Small intestine (tissue), 7 donors: ENCODE measurements around the gene TNIK. TPM values are rescaled to one million over a fixed set of nuclear protein-coding genes. Genes with fewer than 3 reads are reported as not detected.

ENCODE experiments used
- DNase-seq, 2 donors: peaks; one replicate each; pipeline versions ENCODE4 v3.0.0 to v3.0.0-alpha.2; 2013
- FAIRE-seq: peaks from 2 replicates; lab custom pipeline; 2012; peaks lifted over from hg19 to GRCh38; lab: Jason Lieb, UNC
- H3K27ac ChIP-seq, 3 donors: one replicate each; pipeline ENCODE4 v1.5.1; 2013; ENCODE audit warnings: low read length in 2 of 3, mild to moderate bottlenecking in 2 of 3, control low read depth in 1 of 3, inconsistent platforms in 1 of 3, low read depth in 1 of 3, moderate library complexity in 1 of 3
- H3K27me3 ChIP-seq, 3 donors: one replicate each; pipeline ENCODE4 v1.6.1; 2013; ENCODE audit warnings: low read length in 3 of 3, inconsistent platforms in 1 of 3; ENCODE audit not compliant: control insufficient read depth in 3 of 3, insufficient read depth in 3 of 3
- H3K36me3 ChIP-seq, 3 donors: one replicate each; pipeline ENCODE4 v1.6.1; 2013; ENCODE audit warnings: low read length in 3 of 3, inconsistent platforms in 1 of 3, low read depth in 1 of 3, mild to moderate bottlenecking in 1 of 3, moderate library complexity in 1 of 3; ENCODE audit not compliant: control insufficient read depth in 3 of 3, insufficient read depth in 2 of 3
- H3K4me1 ChIP-seq, 3 donors: one replicate each; pipeline ENCODE4 v1.6.1; 2013; ENCODE audit warnings: low read length in 2 of 3, inconsistent platforms in 1 of 3, low read depth in 1 of 3, mild to moderate bottlenecking in 1 of 3, moderate library complexity in 1 of 3; ENCODE audit not compliant: control insufficient read depth in 3 of 3, insufficient read depth in 2 of 3
- H3K4me3 ChIP-seq, 3 donors: one replicate each; pipeline ENCODE4 v1.5.1; 2013; ENCODE audit warnings: low read length in 3 of 3, control low read depth in 1 of 3, inconsistent platforms in 1 of 3, low read depth in 1 of 3, mild to moderate bottlenecking in 1 of 3, moderate library complexity in 1 of 3
- H3K9me3 ChIP-seq, 2 donors: one replicate each; pipeline ENCODE4 v1.6.1; 2013; ENCODE audit warnings: low read depth in 1 of 2, low read length in 1 of 2; ENCODE audit not compliant: control insufficient read depth in 2 of 2, insufficient read depth in 1 of 2
- WGBS, 3 donors: extraction: QIAGEN DNeasy Blood & Tissue Kit; methylation state at CpG; one replicate each; pipeline ENCODE4 v1.1.7; 2013; 5-methylcytosine and 5-hydroxymethylcytosine counted together
- polyA plus RNA-seq, 4 donors: library from polyadenylated mRNA; stranded (reverse) in 3 of 4; unstranded in 1 of 4; fragments of 200-250 nt in 3 of 4; fragments of 120-200 nt in 1 of 4; gene quantifications; one replicate each; pipeline versions ENCODE4 v1.2.1 to v1.2.3, GENCODE V29; 2013
- donor health status: healthy with polysubstance abuse.
- donor health status: control.
- donor health status: control.
- donor health status: Bipolar disorder and iron deficiency.
- donor health status: healthy.

Gene TNIK
- polyA plus RNA-seq, 4 donors: 14.9 to 38.7 (median 27.5) TPM

DNA sequence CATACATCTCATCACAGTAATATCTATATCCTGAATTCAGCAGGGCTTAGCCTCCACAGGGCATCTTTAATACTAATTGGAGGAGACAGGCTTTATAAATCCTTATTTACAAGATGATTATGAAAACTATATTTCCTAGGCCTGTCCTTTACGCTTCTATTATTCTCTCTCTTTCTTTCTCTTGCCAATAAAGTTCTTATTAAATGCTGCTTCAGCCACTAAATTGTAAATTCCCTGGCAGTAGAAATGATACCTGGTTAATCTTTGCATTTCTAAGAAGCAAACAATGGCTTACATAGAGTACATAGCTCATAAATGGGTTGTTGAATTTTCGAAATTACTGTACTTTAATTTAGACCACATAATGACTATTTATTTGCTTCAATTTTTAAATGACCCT is 43.5 kb downstream of the TNIK start:
- Histone ChIP-seq H3K36me3 (no peaks in the 10 kb centered on the region), H3K4me1 (peaks cover 0 to 5% (median 2%) of the 10 kb centered on the region in 3 donors), H3K4me3 (no peak overlapping the region), H3K27me3 (no peaks in the 10 kb centered on the region), H3K27ac (no peak overlapping the region), H3K9me3 (no peaks in the 10 kb centered on the region)
- DNase-seq: no peak
- 78 to 86% (median 79%) methylated on average over 2 of the region's 2 CpGs for WGBS, 3 donors
- no peak for FAIRE-seq

DNA sequence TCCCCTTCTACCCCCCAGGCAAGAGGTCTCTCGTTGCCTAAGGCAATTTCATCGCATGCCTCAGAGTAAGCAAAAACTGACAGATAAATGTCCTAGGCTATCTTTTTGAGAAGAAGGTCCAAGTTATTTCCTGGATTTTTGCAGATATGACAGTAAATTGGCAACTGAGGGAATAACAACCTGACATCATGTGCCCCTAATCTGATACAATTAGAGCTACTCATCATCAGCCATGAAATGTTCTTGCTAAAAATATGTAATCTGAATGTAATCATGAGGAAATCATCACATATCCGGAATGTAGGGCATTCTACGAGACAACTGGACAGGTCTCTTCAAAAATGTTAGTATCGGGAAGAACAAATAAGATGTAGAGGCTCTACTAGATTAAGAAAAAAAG is 44.1 kb downstream of the TNIK start:
- no peaks in the 10 kb centered on the region for H3K36me3 ChIP-seq
- H3K4me3 ChIP-seq: no peak overlapping the region
- H3K9me3 ChIP-seq: no peaks in the 10 kb centered on the region
- DNase-seq: no peak
- no peaks in the 10 kb centered on the region for H3K27me3 ChIP-seq
- WGBS, 3 donors: 85 to 97% (median 96%) methylated on average over 5 of the region's 5 CpGs
- H3K4me1 ChIP-seq: peaks cover 0 to 5% (median 2%) of the 10 kb centered on the region in 3 donors
- H3K27ac ChIP-seq: no peak overlapping the region
- FAIRE-seq: no peak

DNA sequence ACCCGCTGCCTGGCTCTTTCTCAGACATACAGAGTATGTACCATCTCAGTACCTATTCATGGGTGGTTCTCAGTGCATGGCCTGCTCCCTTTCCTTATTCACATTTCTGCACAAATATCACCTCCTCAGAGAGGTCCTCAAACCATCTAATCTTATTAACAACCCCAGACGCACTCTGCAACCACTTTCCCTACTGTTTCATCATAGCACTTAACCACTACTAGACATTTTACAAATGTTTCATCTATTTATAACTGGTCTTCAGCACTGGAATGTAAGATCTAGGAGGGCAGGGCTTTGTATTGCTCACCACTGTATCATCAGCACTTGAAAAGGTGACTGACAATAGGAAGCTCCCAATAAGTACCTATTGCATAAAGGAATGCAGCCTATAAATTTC is 45.1 kb downstream of the TNIK start:
- 86 to 95% (median 94%) methylated on average over 2 of the region's 2 CpGs for WGBS, 3 donors
- Histone ChIP-seq H3K27me3 (no peaks in the 10 kb centered on the region), H3K9me3 (no peaks in the 10 kb centered on the region), H3K4me1 (peaks cover 0 to 3% (median 2%) of the 10 kb centered on the region in 3 donors), H3K4me3 (no peak overlapping the region), H3K36me3 (no peaks in the 10 kb centered on the region), H3K27ac (no peak overlapping the region)
- DNase-seq (no peak), FAIRE-seq (no peak)

DNA sequence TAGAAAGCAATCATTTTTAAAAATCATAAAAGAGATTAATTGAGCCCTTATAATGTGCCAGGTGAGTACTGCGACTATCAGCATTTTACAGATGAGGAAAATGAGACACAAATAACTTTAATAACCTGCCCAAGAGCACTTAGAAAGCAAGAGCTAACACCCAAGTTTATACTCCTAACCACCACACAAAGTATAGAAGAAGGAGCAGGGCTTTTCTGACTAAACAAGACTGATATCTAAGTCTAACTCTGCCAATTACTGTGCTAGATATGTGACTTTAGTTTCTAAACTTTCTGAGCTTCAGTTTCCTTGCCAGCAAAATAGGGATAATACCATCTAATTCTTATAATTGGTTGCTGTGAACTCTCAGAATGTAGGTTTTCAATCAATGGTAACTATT is 47.7 kb downstream of the TNIK start:
- DNase-seq (no peak), FAIRE-seq (no peak)
- no peaks in the 10 kb centered on the region for H3K27me3 ChIP-seq
- no peak overlapping the region for H3K27ac ChIP-seq
- WGBS, 3 donors: 45 to 73% (median 70%) methylated on average over 1 of the region's 1 CpG
- no peaks in the 10 kb centered on the region for H3K9me3 ChIP-seq
- H3K4me1 ChIP-seq: peaks cover 0 to 2% (median under 1%) of the 10 kb centered on the region in 3 donors
- no peak overlapping the region for H3K4me3 ChIP-seq
- no peaks in the 10 kb centered on the region for H3K36me3 ChIP-seq

DNA sequence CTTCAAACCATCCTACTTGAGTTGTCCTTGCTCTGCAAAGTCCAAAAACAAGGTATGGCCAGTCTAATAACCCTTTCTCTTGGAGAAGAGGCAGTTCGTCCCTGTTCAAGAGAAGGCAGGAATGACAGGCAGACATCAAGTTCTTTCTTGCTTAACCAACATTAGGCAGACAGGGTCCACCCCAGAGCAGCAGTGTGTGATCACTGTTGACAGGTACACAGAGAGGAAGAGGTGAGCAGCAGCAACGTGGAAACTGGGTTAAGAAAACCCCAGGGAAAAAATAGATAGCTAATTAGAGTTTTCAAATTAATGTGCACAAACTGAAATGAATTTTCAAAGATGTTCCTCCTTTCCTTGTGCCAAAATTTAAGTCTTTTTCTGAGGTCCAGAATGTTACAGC is 48.2 kb downstream of the TNIK start:
- Histone ChIP-seq H3K4me3 (no peak overlapping the region), H3K27me3 (no peaks in the 10 kb centered on the region), H3K4me1 (peaks cover 0 to 3% (median 0%) of the 10 kb centered on the region in 3 donors), H3K36me3 (no peaks in the 10 kb centered on the region), H3K9me3 (no peaks in the 10 kb centered on the region), H3K27ac (no peak overlapping the region)
- 52 to 67% (median 57%) methylated on average over 2 of the region's 2 CpGs for WGBS, 3 donors
- DNase-seq (no peak), FAIRE-seq (no peak)

DNA sequence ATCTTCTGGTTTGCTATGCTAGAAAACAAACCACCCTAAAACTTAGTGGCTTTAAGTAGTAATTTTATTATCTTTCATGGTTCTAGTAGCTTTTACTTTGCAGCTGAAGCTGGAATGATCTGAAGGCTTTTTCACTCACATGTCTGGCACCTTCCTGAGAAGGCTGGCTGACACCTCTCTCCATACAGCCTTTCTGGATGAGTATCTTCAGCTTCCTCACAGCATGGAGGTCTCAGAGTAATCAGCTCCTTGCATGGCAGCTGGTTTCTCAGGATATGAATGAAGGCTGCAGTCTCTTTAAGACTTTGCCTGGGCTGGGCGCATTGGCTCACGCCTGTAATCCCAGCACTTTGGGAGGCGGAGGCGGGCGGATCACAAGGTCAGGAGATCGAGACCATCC is 50.0 kb downstream of the TNIK start:
- H3K9me3 ChIP-seq: no peaks in the 10 kb centered on the region
- WGBS, 3 donors: 95 to 96% (median 95%) methylated on average over 6 of the region's 6 CpGs
- peaks cover 0 to 7% (median 0%) of the 10 kb centered on the region in 3 donors for H3K4me1 ChIP-seq
- no peaks in the 10 kb centered on the region for H3K27me3 ChIP-seq
- DNase-seq: no peak
- no peak overlapping the region for H3K27ac ChIP-seq
- no peaks in the 10 kb centered on the region for H3K36me3 ChIP-seq
- H3K4me3 ChIP-seq: no peak overlapping the region
- FAIRE-seq: no peak

DNA sequence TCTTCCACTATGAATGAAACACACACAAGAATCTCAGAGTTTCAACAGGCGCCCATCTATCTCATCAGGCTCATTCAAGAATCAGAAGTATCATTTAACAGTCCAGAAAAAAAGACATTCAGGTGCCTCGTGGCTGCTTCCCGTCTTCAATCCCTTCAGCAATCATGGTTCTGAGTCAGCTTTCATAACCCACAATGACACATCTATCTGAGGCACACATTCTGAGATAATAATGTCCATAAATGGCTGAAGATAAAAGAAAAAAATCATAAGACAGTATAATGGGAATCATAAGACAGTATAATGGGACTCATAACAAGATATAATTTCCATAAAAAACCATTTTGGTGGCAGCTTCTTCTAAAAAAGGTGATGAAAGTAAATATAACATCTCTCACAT is 52.4 kb downstream of the TNIK start:
- H3K4me3 ChIP-seq: no peak overlapping the region
- H3K27ac ChIP-seq: peak overlapping the region in 1 of 3 donors; percentile 53
- peaks cover 0 to 2% (median 0%) of the 10 kb centered on the region in 3 donors for H3K36me3 ChIP-seq
- no peaks in the 10 kb centered on the region for H3K9me3 ChIP-seq
- DNase-seq: peak in 1 of 2 donors; percentile 36
- no peaks in the 10 kb centered on the region for H3K27me3 ChIP-seq
- H3K4me1 ChIP-seq: peaks cover 0 to 19% (median 0%) of the 10 kb centered on the region in 3 donors
- no peak for FAIRE-seq
- 52 to 65% (median 57%) methylated on average over 3 of the region's 3 CpGs for WGBS, 3 donors

DNA sequence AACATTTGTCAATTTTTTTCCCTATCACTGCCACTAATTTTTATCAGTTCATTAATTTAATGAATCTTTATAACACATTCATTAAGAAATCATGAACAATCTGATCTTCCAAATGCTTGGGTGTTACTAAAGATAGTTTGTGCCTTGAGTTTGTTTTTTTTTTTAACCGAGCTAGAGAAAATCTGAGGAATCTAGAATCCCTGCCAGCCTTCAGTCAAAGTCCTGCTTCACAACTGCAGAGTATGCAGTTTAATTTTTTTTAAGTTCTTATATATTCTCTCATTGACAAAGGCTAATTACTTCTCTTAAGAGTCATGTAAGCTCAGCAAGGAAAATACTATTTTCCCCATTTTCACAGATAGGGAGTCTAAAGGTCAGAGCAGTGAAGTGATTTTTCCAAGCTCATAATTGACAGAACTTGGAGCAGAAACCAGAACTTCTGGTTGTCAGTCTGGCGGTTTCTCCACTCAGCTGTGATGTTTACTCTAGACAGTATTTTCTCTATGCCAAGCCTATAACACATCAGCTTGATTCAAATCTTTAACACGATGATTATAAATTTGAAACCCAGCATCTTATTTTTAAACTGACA is 55.7 kb downstream of the TNIK start:
- FAIRE-seq: no peak
- Histone ChIP-seq H3K36me3 (peaks cover 0 to 2% (median 0%) of the 10 kb centered on the region in 3 donors), H3K27ac (peak overlapping the region in 1 of 3 donors; percentile 61), H3K4me1 (peaks cover 0 to 19% (median 0%) of the 10 kb centered on the region in 3 donors), H3K9me3 (no peaks in the 10 kb centered on the region), H3K27me3 (no peaks in the 10 kb centered on the region), H3K4me3 (no peak overlapping the region)
- 18 to 32% (median 19%) methylated on average over 3 of the region's 3 CpGs for WGBS, 3 donors
- peak in 1 of 2 donors; percentile 74 for DNase-seq

DNA sequence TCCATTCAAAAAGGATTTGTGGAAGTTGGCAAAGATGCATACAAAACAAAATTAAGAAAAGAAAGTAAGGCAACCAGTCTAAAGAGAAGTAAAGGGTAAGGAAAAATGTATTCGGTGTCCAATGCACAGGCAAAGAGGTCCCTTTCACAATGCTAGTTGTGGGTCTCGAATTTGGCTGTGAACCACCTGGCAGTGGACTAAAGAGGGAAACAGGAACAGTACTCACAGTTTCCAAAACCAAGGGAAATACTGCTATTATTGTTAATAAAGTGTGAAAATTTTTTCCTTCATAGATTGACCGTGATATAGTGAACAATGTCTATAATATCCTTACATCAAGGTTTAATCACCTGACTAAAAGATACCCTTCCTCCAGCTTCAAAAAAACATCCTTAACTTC is 57.9 kb downstream of the TNIK start:
- WGBS, 3 donors: 86 to 97% (median 92%) methylated on average over 3 of the region's 3 CpGs

More for the DNA sequence above, 57.9 kb downstream of the TNIK start:
- FAIRE-seq (no peak), DNase-seq (no peak)
- Histone ChIP-seq H3K9me3 (no peaks in the 10 kb centered on the region), H3K27me3 (no peaks in the 10 kb centered on the region), H3K36me3 (peaks cover 0 to 2% (median 0%) of the 10 kb centered on the region in 3 donors), H3K27ac (no peak overlapping the region), H3K4me1 (peaks cover 0 to 16% (median 0%) of the 10 kb centered on the region in 3 donors), H3K4me3 (no peak overlapping the region)
